ENCODE measurements around the gene RRP12. TPM values are rescaled to one million over a fixed set of nuclear protein-coding genes. Genes with fewer than 3 reads are reported as not detected.

Gene RRP12
- total RNA-seq, 1 donor from 2014 or later: 23.7 TPM

DNA sequence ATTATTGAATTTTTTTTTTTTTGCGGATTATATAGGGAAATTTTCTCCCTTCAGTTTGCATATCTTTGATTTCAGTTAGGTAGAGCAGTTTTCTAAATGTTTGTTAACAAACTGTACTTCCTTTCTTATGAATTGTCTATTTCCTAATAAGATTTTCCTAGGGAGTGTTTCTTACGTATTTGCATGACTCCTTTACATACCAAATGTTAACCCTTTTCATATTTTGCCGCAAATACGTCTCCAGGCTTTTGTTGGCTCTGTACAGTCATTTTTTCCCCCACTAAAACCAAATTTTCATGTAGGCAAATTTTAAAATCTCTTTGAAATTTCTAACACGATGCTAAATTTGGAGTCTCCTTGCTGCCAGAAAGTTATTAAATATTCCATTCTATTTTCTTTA, 64.7 kb downstream of the RRP12 start:
- DNase-seq (no peak), ATAC-seq (no peak)
- TF ChIP-seq, protein P1, sequence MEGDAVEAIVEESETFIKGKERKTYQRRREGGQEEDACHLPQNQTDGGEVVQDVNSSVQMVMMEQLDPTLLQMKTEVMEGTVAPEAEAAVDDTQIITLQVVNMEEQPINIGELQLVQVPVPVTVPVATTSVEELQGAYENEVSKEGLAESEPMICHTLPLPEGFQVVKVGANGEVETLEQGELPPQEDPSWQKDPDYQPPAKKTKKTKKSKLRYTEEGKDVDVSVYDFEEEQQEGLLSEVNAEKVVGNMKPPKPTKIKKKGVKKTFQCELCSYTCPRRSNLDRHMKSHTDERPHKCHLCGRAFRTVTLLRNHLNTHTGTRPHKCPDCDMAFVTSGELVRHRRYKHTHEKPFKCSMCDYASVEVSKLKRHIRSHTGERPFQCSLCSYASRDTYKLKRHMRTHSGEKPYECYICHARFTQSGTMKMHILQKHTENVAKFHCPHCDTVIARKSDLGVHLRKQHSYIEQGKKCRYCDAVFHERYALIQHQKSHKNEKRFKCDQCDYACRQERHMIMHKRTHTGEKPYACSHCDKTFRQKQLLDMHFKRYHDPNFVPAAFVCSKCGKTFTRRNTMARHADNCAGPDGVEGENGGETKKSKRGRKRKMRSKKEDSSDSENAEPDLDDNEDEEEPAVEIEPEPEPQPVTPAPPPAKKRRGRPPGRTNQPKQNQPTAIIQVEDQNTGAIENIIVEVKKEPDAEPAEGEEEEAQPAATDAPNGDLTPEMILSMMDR (IDR thresholded peaks at IDR 0.05): no peak
- Histone ChIP-seq H3K27ac (no peak overlapping the region), H3K27me3 (no peaks in the 10 kb centered on the region), H3K9me3 (no peaks in the 10 kb centered on the region), H3K36me3 (no peaks in the 10 kb centered on the region), H3K4me1 (peaks cover 34% of the 10 kb centered on the region), H3K4me3 (no peak overlapping the region)
- intact Hi-C loops (cut with DNase I): no loop called here

DNA sequence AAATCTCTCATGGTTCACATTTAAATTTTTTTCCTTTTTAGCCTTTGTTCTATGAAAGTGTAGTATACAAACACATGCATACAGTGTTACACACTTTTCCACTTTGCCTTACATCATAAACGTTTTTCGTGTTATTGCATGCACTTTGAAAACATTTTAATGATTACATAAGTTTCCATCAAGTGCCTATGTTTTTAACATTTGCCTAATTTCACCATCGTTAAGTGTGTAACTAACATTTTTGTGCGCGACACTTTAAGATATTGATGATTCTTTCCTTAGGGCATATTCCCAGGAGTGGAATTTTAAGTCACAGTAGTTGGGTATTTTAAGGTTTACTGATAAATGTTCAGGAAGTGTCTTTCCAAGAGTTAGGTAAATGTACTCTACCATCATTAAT, 65.1 kb downstream of the RRP12 start:
- no peaks in the 10 kb centered on the region for H3K27me3 ChIP-seq
- ATAC-seq (no peak), DNase-seq (no peak)
- H3K4me3 ChIP-seq: no peak overlapping the region
- no peak overlapping the region for H3K27ac ChIP-seq
- H3K9me3 ChIP-seq: no peaks in the 10 kb centered on the region
- TF ChIP-seq, protein P1 (IDR thresholded peaks at IDR 0.05): no peak
- intact Hi-C loops (cut with DNase I): no loop called here
- H3K36me3 ChIP-seq: peaks cover 3% of the 10 kb centered on the region
- peaks cover 39% of the 10 kb centered on the region for H3K4me1 ChIP-seq

DNA sequence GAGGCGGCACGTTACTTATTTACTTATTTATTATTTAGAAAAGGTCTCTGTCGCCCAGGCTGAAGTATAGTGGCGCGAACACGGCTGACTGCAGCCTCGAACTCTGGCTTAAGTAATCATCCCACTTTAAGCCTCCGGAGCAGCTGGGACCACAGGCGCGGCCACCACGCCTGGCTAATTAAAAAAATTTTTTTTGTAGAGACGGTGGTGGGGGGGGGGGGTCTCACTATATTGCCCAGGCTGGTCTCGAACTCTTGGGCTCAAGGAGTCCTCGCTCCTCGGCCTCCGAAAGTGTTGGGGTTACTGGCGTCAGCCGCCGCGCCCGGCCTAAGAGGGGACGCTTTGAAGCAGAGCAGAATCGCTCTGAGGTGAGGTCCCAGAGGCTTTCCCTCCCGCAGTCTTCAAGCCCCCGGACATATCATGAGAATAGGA, 65.9 kb downstream of the RRP12 start:
- Histone ChIP-seq H3K27me3 (no peaks in the 10 kb centered on the region), H3K36me3 (peaks cover 4% of the 10 kb centered on the region), H3K4me3 (peak overlapping the region; percentile 81), H3K27ac (peak overlapping the region; percentile 97), H3K9me3 (no peaks in the 10 kb centered on the region), H3K4me1 (peaks cover 47% of the 10 kb centered on the region)
- TF ChIP-seq, protein P1 (IDR thresholded peaks at IDR 0.05): no peak
- intact Hi-C loops (cut with DNase I): no loop called here
- ATAC-seq (no peak), DNase-seq (peak; percentile 66)

DNA sequence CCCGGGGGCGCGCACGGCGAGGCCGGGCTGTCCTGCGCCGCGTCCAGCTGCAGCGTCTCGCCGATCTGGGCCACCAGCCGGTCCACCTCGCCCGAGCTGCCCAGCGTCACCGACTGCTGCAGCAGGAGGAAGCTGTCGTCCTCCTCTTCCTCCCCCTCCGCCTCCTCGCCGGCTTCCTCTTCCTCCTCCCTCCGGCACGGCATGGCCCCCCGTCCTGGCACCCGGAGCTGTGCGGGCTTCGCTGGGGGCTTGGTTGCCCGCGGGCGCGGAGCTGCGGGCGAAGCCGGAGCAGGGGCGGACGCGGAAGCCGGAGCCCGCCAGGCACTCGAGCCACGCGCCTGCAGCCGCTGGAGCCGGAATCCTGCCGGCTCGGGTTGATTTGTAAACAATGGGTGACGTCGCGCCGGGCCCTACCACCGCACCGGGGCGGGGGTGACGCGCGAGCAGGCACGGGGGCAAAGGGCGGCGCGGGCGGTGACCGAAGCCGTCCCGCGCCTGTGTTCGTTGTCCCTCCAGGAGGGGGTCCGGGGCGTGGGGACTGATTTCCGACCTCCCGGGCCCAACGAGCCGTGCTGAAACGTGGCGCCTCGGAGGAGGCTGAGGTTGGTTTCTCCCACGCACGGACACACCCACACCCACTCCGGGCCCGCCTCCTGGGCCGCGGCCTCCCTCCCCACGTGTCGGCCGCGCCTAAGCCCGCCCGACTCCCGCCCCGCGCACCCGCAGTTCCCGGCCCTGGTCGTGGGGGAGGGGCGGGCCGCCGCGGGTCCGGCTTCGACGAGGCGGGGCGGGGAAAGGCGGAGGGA, 66.6 kb downstream of the RRP12 start, which contains the start of gene FRAT2:
FRAT2 (minus strand) TSS at position 360 of the 806 bp plus-strand sequence; CDS start at position 203, 157 bp downstream.
- H3K27me3 ChIP-seq: no peaks in the 10 kb centered on the region
- H3K4me1 ChIP-seq: peaks cover 53% of the 10 kb centered on the region
- TF ChIP-seq, protein P1 (IDR thresholded peaks at IDR 0.05): no peak
- ATAC-seq: peak; percentile 95
- H3K27ac ChIP-seq: peak within 1 kb of the TSS; percentile 97
- intact Hi-C loops (cut with DNase I): no loop called here
- H3K36me3 ChIP-seq: peaks cover 4% of the 10 kb centered on the region
- peak within 1 kb of the TSS; percentile 81 for H3K4me3 ChIP-seq
- peak; percentile 97 for DNase-seq
- no peaks in the 10 kb centered on the region for H3K9me3 ChIP-seq

DNA sequence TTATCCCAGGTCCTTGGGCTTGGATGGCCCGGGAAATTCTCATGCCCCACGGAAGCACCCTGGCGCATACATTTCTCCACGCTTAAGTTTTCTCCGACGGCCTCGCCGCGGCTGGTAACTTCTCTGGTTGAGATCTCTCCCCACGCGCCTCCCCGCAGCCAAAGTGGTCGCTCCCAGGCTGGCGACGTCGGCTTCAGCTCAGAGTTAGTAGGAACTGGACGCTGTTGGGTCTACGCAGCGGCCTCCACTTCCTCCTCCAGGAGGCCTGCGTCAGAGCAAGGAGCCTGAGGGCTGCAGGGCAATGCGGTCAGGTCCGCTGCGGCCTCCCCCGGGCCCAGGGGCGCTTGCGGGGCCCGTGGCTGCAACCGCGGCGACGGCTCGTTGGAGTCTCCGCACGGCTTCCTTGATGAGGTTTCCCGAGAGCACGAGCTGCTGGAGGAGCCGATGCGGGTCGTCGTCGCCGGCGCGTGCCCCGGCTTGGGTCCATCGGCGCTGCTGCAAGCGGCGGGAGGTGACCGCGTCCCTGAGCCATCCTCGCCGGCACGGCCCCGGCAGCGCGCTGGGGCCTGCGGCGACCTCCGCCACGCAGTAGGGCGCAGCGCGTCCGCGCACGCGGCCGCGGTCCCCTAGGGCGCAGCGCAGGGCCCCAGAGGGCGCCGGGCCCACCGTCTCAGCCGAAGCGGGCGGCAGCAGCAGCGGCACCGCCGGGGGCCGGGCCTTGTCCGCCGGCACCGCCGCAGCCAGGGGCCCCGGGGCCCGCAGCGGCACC, 67.4 kb downstream of the RRP12 start:
- H3K36me3 ChIP-seq: peaks cover 12% of the 10 kb centered on the region
- ATAC-seq (peak; percentile 62), DNase-seq (peak; percentile 87)
- H3K4me3 ChIP-seq: peak overlapping the region; percentile 81
- intact Hi-C loops (cut with DNase I): no loop called here
- no peaks in the 10 kb centered on the region for H3K9me3 ChIP-seq
- no peaks in the 10 kb centered on the region for H3K27me3 ChIP-seq
- TF ChIP-seq, protein P1 (IDR thresholded peaks at IDR 0.05): peak; percentile 3
- peak overlapping the region; percentile 97 for H3K27ac ChIP-seq
- peaks cover 56% of the 10 kb centered on the region for H3K4me1 ChIP-seq

Measured in upper lobe of right lung (tissue), 1 donor.